GM21360 (cell line): Measurements from ENCODE around the gene ALDH3A1.
A peak's percentile ranks its signal among the peaks of the same experiment; 100 is the strongest.
"Not testable (repeated sequence)": the region's sequence is repeated elsewhere in the genome, so short reads cannot be mapped to it uniquely, and the experiment has no call there.

Experiments used
- ATAC-seq: cut with Tn5 transposase; IDR thresholded peaks from one replicate; pipeline ENCODE4 v1.9.1; 2021; ENCODE audit warnings: mild to moderate bottlenecking, moderate library complexity; ENCODE audit not compliant: unreplicated experiment

Gene ALDH3A1

DNA sequence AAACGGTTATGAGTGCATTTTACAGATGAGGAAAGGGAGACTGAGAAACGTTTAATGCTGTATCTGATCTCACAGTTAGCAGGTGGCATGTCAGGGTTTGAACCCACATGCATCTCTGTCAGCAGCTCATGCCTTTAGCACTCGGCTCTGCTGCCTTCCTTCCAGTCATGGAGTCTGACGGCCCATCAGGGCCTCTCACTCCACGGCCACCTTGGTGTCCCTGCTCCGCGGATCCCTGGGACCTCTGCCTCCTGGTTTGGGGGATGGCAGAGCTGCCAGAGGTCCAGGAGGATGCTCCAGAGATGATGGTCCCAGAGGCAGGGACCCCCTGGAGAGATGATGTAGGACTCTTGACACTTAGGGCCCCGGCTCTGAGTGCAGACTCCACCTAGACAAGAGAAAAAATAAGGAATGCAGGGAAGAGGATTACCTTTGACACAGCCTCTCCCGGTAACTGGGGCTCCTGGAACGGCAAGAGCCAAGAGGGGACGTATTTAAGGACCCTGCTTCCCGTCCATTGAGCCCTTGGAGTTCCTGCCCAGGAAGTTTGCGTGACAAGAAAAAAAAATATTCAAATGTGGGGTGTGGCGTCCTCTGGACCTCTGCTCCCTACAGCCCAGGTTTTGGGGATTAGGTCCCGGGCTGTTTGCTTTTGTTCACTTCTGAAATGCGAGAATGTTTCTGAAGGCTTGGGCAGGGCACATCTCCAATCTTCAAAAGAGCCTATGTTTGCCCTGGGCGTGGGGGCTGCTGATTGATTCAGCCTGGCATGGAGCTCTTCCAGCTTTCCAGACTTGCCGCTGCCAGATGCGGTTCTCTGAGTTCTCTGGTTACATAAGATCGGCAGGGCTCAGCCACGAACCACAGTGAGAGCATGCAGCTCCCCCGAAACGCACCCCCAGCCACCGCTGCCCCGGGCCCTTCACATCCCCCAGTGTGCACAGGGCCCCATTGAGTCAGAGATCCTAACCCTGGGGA lies at the start of gene ALDH3A1:
Gene ALDH3A1, minus strand, starts transcription at position 470 of the 978 bp plus-strand sequence. CDS start 3,169 bp downstream, outside the sequence.
- ATAC-seq: no peak

DNA sequence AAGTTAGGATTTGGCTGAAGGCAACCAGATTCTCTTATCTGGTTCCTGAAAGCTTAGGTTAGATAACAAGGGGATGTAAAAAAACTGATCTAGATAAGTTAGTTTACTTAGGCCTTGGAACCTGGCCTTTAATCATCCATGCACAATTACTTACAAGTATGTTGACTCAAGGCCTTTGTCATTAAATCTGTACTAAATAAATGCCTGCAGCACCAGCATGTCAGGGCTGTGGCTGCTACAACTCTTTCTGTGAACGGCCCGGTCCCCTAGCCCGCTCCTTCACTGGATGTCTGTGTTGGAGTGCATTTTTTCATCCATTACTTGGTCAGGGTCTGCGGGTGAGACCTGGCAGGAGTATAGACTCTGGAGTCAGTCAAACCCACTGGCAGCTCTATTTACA lies 48.4 kb upstream of the ALDH3A1 start:
- no peak for ATAC-seq

DNA sequence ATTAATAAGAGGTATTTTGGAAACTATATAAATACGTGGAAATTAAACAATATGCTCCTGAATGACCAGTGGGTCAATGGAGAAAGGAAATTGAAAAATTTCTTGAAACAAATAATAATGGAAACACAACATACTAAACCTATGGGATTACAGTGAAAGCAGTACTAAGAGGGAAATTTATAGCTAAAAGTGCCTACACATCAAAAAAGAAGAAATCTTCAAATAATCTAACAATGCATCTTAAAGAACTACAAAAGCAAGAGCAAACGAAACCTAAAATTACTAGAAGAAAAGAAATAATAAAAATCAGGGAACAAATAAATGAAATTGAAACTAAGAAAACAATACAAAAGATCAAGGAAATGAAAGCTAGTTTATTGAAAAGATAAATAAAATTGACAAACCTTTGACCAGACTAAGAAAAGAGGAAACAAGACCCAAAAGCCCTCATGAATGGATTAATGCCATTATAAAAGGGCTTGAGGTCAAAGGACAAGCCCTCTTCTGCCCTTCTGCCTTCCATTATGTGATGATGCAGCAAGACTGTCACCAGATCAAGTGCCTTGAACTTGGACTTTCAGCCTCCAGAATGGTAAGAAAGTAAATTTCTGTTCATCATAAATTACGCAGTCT lies 43.9 kb upstream of the ALDH3A1 start:
- no peak for ATAC-seq

DNA sequence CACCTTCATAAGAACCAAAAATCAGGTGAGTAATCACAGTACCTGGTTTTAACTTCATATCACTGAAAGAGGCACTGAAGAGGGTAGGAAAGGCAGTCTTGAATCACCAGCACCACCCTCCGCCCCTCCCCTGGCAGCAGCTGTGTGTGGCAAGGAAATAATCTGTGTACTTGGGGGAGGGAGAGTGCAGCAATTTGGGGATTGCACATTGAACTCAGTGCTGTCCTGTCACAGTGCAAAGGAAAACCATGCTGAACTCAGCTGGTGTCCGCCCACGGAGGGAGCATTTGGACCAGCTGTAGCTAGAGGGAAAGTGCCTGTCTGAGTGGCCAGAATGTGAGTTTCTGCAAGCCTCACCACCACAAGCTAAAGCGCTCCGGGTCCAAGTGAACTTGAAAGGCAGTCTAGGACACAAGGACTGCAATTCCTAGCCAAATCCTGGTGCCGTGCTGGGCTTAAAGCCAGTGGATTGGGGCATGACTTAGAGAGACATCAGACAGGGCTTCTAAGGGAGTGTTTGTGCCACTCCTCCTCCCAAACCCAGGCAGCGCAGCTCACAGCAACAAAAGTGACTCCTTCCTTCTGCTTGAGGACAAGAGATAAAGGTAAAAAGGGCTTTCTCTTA lies 39.7 kb upstream of the ALDH3A1 start:
- ATAC-seq: no peak

DNA sequence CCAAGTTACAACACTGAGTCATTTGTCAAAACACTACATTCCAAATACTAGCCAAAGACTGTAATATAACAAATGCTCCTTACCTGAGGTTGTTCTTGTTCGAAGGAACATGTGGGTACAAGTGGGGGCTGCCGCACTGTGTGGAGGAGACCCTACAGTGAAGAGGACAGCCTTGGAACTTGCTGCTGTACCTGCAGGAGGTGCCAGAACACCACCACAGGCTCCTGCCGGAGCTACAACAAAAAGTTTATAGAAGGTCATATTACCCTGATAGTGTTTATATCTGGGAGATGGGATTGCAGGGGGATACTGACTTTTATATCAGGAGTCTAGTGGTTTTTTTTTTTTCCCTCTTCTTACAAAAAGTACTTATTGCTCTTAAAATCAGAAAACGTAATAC lies 37.8 kb upstream of the ALDH3A1 start:
- ATAC-seq: no peak

DNA sequence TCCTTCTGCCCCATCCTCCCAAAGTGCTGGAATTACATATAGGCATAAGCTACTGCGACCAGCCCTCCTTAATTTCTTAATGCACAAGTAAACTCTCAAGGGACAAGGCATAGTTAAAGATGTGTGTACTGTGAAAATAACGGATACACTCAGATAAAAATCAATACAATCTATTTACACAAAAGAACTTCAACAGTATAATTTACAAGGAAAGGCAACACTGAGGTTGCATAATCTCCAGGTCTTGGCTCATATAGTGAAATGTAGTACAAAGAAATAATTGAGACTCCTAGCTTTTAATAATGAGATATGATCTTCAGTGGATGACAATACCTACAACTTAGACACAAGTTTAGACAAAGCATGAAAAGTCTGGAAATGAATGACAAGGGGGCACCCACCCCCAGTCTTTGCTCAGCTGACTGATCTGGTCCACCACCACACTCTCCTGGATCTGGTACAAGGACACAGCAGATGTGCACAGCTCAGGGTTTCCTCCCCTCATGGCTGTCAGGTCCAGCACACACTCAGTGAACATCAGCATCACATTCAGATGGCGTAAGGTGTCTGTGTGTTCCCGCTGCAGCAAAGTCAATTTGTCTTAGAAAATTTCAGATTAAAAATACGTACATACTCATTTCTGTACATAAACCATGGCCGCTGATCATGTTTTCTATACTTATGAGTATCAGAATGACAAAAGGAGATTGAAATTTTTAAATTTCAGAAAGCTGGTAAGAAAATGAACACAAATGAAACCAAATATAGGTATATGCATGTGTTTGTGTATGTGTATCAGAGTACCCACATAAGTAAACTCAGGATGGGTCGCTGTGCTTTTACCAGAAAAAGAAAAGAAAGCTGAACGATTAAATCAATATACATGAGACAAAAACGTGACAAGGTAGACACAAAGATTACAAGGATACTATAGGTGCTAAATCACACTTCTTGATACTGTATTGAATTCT lies 33.7 kb upstream of the ALDH3A1 start:
- ATAC-seq: no peak

DNA sequence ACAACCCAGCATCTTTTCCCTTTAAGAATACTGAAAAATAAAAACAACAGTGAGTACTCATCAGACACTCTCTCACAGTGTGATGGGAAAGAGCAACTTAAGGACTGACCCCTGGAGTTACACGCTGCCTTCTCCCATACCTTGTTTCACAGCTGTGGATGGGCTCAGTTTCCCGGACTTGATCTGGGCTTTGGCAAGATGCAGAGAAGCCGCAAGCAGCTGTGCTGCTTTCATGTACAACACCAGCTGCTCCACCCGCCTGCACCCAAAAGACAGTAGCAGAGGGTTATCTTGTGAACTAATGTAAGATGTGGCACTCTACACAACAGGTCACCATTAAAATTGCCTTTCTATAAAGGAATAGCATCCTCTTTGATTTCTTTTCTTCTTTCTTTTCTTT lies 32.7 kb upstream of the ALDH3A1 start:
- no peak for ATAC-seq

DNA sequence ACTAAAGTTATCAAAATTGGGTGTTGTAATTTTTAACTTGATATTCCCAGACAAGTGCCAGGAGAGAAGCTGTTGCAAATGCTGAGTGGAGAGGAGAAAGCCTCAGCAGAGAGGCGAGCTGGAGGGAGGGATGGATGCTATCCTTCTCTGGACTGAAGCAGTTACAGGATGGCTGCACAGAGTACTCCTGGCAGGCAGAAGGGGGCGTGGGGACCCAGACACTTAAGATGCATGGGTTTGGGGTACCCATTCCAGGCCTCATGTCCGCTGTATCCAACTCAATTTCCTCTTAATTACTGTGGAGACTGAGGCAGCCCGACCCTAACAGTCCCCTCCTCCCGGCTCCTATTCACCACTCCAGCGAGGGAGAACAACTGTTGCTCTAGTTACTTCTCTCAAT lies 25.4 kb upstream of the ALDH3A1 start:
- ATAC-seq: no peak

DNA sequence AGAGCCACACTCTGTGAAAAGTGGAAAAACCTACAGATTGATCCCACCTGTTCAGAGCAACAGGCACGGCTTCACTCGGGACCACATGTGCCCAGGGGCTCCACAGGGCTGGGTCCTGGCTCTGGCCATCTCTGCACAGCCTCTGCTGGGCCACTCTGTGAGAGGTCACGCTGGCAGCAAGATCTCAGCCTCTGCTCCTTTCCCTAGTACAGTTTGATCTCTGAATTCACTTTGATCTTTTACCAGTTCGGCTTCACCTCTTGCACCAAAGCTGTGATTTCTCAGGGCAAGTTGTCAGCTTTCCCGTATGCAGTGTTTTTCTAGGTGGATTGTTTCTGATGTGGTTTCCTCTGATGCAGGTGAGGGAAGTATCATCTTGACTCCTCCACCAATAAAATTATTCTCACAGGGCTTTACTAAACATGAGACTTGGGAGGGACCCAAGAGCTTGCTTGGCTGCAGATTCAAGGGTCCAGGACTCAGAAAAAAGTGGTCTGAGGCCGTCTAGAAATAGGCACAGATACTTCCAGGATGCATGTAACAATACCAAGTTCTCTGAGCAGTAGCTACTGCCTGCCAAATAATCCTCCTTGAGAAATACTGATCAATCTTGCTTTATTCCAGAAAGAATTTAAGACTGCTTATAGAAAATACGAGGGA lies 24.0 kb upstream of the ALDH3A1 start:
- ATAC-seq: no peak

DNA sequence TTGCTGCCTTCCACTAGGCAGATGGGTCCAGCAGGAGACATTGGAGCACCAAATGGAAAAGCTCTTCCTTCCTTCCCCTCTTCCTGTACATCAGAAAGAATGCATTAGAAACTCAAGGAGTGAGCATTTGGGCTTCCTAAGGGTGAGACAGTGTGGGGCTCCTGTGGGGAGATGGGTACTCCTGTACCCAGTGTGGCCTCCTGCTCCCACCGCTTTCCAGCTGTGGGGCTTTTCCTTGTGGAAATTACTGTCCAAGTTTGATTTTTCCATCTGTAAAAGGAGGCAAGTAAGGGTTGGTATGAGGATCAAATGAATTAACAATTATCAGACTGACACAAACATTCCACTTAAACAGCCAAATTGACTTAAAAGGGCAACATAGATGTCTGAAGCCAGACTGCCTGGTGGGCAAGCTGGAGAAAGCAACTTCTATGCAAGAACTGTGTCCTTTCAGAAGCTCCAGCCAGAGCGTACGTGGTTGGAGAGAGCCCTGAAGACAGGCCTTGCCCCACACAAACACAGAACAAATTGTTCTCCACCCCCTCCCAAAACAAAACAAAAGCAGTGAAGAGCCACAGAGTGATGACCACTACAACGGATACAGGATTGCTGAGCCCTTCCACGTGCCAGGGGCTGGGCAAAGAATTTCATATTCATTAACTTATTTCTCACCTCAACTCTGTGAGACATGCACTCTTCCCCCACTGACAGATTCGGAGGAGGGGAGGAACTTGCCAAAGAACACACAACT lies 23.1 kb upstream of the ALDH3A1 start:
- ATAC-seq: no peak

DNA sequence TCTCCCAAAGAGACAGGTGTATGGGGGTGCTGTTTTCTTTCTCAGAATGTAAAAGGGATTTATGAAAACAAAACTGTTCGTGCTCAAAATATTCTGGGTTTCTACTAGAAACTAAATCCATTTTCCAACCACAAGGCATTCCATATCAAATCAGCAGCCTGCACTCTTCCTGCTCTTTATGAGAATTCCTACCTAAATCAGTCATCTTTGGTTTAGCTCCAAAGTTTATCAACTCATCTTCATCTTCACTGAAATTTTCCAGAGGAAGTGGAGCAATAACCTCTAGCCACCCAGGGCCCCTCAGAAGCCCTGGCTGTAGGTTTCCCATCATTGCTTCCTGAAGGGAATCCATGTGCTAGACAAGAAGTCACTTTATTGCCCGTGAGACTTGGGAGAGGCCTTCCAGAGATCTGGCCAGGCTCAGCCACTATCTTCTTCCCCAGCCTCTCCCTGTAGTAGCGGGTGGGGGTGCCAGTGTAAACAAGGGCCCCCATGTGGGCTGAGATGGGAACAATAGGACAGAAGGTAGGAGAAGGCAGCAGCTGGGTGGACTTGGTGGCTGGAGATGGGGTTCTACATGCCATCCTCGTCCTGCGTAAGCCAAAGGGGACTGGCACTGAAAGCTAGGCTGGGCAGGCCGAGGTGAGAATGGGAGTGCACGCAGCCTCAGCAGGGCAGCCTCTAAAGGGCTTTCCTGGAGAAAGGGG lies 22.0 kb upstream of the ALDH3A1 start:
- ATAC-seq: no peak

DNA sequence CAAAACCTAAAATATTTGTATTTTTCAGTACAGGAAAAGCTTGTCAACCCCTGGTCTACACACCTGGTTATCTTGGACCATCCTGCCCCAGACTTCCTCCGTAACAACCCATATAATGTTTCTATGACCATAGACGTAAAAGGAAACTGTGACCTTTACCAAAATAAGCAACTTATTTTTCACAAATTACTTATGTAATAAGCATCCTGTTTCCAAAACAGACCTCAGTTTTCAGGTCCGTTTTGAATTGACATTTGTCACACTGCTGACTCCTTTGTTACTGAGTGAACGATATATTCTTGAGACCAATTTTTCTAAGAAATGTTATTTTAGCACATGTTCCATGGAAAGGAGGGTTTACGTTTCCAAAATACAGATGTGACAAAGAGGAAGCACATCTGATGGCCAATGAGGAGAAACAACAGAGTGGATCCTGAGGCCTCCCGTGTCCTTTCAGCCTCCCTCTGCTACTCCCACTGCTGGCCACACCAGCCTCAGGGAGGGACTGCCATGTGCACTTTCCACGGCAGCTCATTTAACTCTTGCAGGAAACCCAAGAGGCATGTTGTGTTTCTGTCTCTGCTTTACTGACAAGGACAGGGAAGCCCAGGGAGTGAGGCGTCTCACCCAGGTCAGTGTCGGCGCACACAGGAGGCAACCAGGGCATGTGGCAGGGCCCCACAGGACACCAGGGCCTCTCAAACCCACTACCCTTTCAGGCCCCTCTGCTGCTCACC lies 20.1 kb upstream of the ALDH3A1 start:
- no peak for ATAC-seq

DNA sequence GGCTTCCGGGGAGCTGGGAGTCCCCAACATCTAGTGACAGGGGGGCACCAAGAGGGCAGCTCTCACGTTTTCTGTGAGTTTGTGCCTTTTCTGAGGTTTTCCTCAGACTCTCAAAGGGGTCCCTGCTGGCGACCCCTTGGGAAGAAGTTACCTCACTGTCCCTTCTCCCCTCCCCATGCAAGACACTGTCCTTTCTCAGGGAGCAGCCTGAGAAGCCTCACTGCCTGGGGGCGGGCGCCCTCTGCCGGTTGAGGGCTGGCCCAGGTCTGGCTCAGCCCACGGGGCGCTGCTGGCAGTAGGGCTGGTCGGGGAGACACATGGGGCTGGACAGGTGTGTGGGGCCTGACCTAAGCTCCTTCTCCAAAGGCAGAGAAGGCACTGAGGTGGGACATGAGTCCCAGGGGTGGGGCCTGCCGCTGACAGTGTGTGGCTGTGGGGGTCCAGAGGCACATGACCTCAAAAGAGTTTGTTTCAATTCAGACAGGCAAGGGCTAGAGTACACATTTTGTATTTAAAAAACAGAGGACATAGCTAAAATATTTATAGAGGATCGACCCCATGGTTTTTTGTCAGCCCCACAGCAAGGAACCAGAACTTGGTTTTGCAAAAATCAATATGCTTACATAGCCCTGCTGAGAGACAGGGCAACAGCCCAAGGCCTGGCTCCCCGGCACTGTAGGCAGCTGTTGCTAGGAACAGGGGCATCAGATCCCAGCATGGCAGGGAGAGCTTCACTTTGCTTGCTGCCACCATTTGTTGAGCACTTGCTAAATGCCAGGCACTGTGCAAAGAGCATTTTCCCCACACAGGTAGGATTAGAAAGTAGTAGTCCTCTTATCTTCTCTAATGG lies 18.5 kb upstream of the ALDH3A1 start:
- peak; percentile 64 for ATAC-seq

DNA sequence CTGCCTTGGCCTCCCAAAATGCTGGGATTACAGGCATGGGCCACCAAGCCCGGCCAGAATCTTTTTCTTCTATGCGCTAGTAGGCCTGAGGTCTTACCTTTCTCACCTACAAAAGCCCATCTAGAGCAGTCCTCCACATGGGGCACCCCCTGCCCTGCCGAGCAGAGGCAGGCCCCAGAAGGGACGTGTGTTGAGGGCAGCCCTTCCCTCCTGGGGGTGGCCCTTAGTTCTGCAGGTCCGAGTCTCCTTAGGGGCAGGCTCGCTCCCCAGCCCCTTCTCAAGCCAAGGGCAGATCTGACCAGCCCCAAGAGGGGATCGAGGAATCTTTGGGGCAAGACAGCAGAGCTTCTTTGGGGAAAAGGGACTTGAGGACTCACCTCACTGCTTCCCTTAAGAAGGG lies 17.9 kb upstream of the ALDH3A1 start:
- no peak for ATAC-seq

DNA sequence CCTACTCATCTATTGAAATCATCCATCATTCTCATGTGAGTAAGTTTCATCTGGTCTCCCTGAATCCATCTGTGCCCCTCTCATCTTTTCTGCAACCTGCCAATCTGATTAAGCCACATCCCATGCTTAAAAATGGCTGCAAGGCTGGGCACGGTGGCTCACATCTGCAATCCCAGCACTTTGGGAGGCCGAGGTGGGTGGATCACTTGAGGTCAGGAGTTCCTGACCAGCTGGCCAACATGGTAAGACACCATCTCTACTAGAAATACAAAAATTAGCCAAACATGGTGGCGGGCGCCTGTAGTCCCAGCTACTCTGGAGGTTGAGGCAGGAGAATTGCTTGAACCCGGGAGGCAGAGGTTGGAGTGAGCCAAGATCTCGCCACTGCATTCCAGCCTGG lies 15.9 kb upstream of the ALDH3A1 start:
- ATAC-seq: not testable (repeated sequence)

DNA sequence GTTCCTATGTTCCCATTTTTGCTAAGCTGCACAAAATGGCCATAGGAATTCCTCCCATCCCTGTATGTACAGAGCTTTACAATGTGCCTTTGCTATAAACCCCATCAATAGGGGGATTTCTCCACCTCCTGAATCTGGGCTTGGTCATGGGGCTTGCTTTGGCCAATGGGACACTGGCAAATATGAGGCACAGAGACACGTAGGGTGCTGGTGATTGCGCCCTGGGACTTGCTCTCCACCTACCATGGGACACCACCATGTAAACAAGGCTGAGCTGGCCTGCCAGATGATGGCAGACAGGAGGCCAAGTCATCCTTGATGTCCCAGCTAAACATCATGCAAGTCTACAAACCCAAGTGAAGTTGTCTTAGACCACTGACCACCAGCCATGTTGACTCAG lies 15.3 kb upstream of the ALDH3A1 start:
- no peak for ATAC-seq

DNA sequence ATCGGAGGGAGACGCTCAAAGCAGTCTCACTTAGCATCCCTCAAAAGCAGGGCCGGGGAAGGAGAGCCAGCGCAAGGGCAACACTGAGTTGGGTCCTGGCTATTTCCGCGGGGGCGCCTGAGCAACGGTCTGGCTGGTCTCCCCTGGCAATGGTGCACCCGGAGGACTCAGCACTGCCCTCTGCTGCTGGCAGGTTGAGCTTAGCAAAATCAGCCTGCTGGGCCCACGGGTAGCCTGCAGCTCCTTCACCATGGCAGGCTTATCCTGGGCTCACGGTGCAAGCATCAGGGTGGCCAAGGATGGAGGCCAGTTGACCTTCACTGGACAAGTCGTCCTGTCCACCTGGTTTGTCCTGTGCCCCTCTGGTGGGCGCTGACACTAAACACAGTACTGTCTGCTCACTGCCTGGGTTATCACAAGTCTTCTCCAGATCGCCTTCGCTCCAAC lies 14.4 kb upstream of the ALDH3A1 start:
- no peak for ATAC-seq
